ENCODE data around the gene TXNRD3. TPM values are rescaled to one million over a fixed set of nuclear protein-coding genes. Genes with fewer than 3 reads are reported as not detected.
"Not testable (repeated sequence)": the region's sequence is repeated elsewhere in the genome, so short reads cannot be mapped to it uniquely, and the experiment has no call there.

TXNRD3 gene
- polyA plus RNA-seq, 1 experiment, result 7.4 TPM

DNA sequence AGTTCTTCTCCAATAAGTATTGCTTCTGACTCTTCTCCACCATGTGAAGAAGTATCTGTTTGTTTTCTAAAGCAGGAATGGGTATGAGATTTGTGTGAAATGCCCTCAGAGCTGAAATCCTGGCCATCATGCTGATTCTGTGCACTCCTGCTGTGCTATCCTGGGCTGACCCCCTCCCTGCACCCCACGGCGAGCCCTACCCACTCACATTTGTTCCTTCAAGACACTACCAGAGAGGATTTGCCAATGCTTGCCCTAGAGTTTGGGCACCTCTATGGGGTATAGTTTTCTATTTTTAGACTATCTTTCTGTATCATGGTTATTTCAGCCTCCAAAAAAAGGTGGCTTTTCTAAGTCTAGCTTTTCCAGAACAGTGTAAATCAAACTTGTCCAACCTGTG, 18.5 kb downstream of the TXNRD3 start:
- Histone ChIP-seq H3K27me3 (ENCODE audit: control insufficient read depth, insufficient read depth, low read length) (no peaks in the 10 kb centered on the region), H3K4me3 (ENCODE audit: low read depth, low read length) (no peak overlapping the region), H3K27ac (ENCODE audit: low read depth, low read length) (no peak overlapping the region), H3K9me3 (ENCODE audit: control insufficient read depth, insufficient read depth, low read length) (no peaks in the 10 kb centered on the region)
- no peak for DNase-seq (ENCODE audit: low read depth, low spot score)
- POLR2A ChIA-PET, result interaction anchor here (0.6 kb wide), 1 partner anchor 9 kb away, joined by 4 read pairs; no protein-coding TSS in a partner anchor
- TF ChIP-seq, protein P1, sequence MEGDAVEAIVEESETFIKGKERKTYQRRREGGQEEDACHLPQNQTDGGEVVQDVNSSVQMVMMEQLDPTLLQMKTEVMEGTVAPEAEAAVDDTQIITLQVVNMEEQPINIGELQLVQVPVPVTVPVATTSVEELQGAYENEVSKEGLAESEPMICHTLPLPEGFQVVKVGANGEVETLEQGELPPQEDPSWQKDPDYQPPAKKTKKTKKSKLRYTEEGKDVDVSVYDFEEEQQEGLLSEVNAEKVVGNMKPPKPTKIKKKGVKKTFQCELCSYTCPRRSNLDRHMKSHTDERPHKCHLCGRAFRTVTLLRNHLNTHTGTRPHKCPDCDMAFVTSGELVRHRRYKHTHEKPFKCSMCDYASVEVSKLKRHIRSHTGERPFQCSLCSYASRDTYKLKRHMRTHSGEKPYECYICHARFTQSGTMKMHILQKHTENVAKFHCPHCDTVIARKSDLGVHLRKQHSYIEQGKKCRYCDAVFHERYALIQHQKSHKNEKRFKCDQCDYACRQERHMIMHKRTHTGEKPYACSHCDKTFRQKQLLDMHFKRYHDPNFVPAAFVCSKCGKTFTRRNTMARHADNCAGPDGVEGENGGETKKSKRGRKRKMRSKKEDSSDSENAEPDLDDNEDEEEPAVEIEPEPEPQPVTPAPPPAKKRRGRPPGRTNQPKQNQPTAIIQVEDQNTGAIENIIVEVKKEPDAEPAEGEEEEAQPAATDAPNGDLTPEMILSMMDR (IDR thresholded peaks at IDR 0.05; ENCODE audit: low read depth, low read length), result no peak
- CTCF ChIA-PET, result no interaction called here

DNA sequence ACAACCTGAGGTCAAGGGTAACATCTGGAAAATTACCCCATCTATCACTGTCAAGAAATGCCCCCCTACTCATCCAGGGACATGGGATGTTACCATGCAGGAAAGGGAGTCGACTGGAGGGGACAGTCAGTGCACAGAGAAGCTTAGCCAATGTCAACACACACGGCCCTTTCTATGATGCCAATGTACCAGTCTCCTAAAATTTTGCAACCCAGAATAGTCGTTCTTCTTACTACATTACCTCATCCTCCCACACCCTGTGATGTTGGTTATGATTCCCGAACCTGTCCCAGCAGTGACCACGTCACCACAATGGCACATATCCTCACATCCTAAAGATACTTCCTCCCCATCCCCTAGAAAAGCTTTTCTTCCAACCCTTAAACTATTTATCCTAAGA, 20.1 kb downstream of the TXNRD3 start:
- POLR2A ChIA-PET, result no interaction called here
- H3K9me3 ChIP-seq (ENCODE audit: control insufficient read depth, insufficient read depth, low read length), result no peaks in the 10 kb centered on the region
- TF ChIP-seq, protein P1 (IDR thresholded peaks at IDR 0.05; ENCODE audit: low read depth, low read length), result no peak
- H3K27ac ChIP-seq (ENCODE audit: low read depth, low read length), result no peak overlapping the region
- DNase-seq (ENCODE audit: low read depth, low spot score), result no peak
- CTCF ChIA-PET, result no interaction called here
- H3K4me3 ChIP-seq (ENCODE audit: low read depth, low read length), result no peak overlapping the region
- no peaks in the 10 kb centered on the region for H3K27me3 ChIP-seq (ENCODE audit: control insufficient read depth, insufficient read depth, low read length)

DNA sequence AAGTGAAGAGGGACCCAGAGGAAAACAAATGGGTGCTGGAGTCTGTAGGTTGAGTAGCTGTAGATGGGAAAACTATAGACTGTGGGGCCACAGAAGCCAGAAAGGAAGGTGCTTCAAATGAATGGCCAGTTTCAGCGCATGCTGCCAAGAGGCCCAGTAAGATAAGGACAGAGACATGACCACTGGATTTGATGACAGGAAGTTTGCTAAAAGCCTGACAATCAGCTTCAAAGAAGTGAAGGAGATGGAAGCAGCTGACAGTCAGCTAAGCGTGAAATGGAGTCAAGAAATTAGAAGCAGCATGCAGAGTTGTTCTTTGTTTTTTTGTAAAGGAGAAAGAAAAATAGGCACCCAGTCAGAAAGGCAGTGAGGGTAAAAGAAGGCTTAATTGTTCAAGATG, 24.9 kb downstream of the TXNRD3 start:
- TF ChIP-seq, protein P1 (IDR thresholded peaks at IDR 0.05; ENCODE audit: low read depth, low read length), result no peak
- Histone ChIP-seq H3K27me3 (ENCODE audit: control insufficient read depth, insufficient read depth, low read length) (no peaks in the 10 kb centered on the region), H3K9me3 (ENCODE audit: control insufficient read depth, insufficient read depth, low read length) (no peaks in the 10 kb centered on the region), H3K4me3 (ENCODE audit: low read depth, low read length) (no peak overlapping the region), H3K27ac (ENCODE audit: low read depth, low read length) (no peak overlapping the region)
- CTCF ChIA-PET, result no interaction called here
- DNase-seq (ENCODE audit: low read depth, low spot score), result no peak
- POLR2A ChIA-PET, result no interaction called here

DNA sequence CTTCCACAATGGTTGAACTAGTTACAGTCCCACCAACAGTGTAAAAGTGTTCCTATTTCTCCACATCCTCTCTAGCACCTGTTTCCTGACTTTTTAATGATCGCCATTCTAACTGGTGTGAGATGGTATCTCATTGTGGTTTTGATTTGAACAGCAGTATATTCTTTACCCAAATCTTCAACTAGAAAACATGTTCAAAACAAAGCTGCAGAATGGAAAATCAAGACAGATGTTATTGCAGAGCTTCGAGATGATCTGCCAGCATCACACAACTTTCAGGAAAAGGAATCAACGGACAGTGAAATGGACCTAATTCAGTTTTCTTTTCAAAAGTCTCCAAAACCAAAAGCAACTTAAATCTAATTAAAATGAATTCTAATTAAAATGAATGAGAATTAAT, 29.2 kb downstream of the TXNRD3 start:
- DNase-seq (ENCODE audit: low read depth, low spot score); POLR2A ChIA-PET; H3K4me3 ChIP-seq (ENCODE audit: low read depth, low read length); H3K27ac ChIP-seq (ENCODE audit: low read depth, low read length); H3K27me3 ChIP-seq (ENCODE audit: control insufficient read depth, insufficient read depth, low read length); H3K9me3 ChIP-seq (ENCODE audit: control insufficient read depth, insufficient read depth, low read length); CTCF ChIA-PET: not testable (repeated sequence)

DNA sequence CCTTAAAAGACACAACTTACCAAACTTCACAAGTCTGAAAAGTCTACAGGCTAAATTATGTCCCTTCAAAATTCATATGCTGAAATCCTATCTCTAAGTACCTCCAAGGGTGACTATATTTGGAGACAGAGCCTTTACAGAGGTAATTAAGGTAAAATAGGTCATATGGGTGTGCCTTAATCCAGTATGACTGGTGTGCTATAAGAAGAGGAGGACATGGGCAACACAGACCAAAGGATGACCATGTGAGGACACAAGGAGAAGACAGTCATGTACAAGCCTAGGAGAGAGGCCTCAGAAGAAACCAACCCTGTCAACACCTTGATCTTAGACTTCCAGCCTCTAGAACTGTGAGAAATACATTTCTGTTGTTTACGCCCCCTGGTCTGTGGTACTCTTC, 32.2 kb downstream of the TXNRD3 start:
- CTCF ChIA-PET, result interaction anchor here (1.5 kb wide), 1 partner anchor 100 kb away, joined by 5 read pairs; no protein-coding TSS in a partner anchor
- no peak overlapping the region for H3K27ac ChIP-seq (ENCODE audit: low read depth, low read length)
- H3K9me3 ChIP-seq (ENCODE audit: control insufficient read depth, insufficient read depth, low read length), result no peaks in the 10 kb centered on the region
- POLR2A ChIA-PET, result no interaction called here
- TF ChIP-seq, protein P1 (IDR thresholded peaks at IDR 0.05; ENCODE audit: low read depth, low read length), result no peak
- H3K27me3 ChIP-seq (ENCODE audit: control insufficient read depth, insufficient read depth, low read length), result no peaks in the 10 kb centered on the region
- no peak overlapping the region for H3K4me3 ChIP-seq (ENCODE audit: low read depth, low read length)
- DNase-seq (ENCODE audit: low read depth, low spot score), result no peak

Measured in AG04450 (cell line).